Colon (tissue), 2 donors: Measurements from ENCODE around the gene PRICKLE1.

Experiments used
- FAIRE-seq: peaks from 2 replicates; lab custom pipeline; 2012; peaks lifted over from hg19 to GRCh38; lab: Jason Lieb, UNC
- donor health status: control.
- donor health status: control.

PRICKLE1 gene

GRCh38 chr12:42589465-42590329 lies at the start of gene PRICKLE1:
Gene PRICKLE1 (minus strand): TSS chr12:42589746. CDS start chr12:42472516, 117,230 bp downstream.
- FAIRE-seq = no peak

GRCh38 chr12:42638697-42639096 lies 49.2 kb upstream of the PRICKLE1 start:
- no peak for FAIRE-seq

- no peak for FAIRE-seq
These were observed 48.5 kb upstream of the PRICKLE1 start for GRCh38 chr12:42638011-42638410.

- no peak for FAIRE-seq
These were observed 47.4 kb upstream of the PRICKLE1 start for GRCh38 chr12:42636993-42637392.

- no peak for FAIRE-seq
These were observed 44.0 kb upstream of the PRICKLE1 start for GRCh38 chr12:42633594-42633993.

GRCh38 chr12:42631513-42631912 lies 42.0 kb upstream of the PRICKLE1 start:
- FAIRE-seq = no peak

GRCh38 chr12:42630314-42630713 lies 40.8 kb upstream of the PRICKLE1 start:
- FAIRE-seq = no peak

- FAIRE-seq = no peak
These were observed 37.6 kb upstream of the PRICKLE1 start for GRCh38 chr12:42627151-42627550.

GRCh38 chr12:42625611-42626010 lies 36.1 kb upstream of the PRICKLE1 start:
- no peak for FAIRE-seq

GRCh38 chr12:42617622-42618021 lies 28.1 kb upstream of the PRICKLE1 start:
- FAIRE-seq = no peak

GRCh38 chr12:42615006-42615405 lies 25.5 kb upstream of the PRICKLE1 start:
- FAIRE-seq = no peak

- FAIRE-seq = no peak
These were observed 22.7 kb upstream of the PRICKLE1 start for GRCh38 chr12:42612231-42612613.

- FAIRE-seq = no peak
These were observed 22.2 kb upstream of the PRICKLE1 start for GRCh38 chr12:42611571-42612230.

GRCh38 chr12:42609605-42610004 lies 20.1 kb upstream of the PRICKLE1 start:
- no peak for FAIRE-seq

GRCh38 chr12:42608196-42608825 lies 18.8 kb upstream of the PRICKLE1 start:
- no peak for FAIRE-seq

GRCh38 chr12:42607584-42608058 lies 18.1 kb upstream of the PRICKLE1 start:
- no peak for FAIRE-seq

- no peak for FAIRE-seq
These were observed 16.9 kb upstream of the PRICKLE1 start for GRCh38 chr12:42606471-42606870.

- no peak for FAIRE-seq
These were observed 16.1 kb upstream of the PRICKLE1 start for GRCh38 chr12:42605685-42606084.

- FAIRE-seq = no peak
These were observed 13.9 kb upstream of the PRICKLE1 start for GRCh38 chr12:42603246-42603990.

GRCh38 chr12:42593874-42594273 lies 4.3 kb upstream of the PRICKLE1 start:
- no peak for FAIRE-seq

GRCh38 chr12:42590330-42590934 lies 886 bp upstream of the PRICKLE1 start:
- no peak for FAIRE-seq
